Frontal cortex (tissue), 4 donors: ENCODE measurements around the gene TBC1D4. TPM values are rescaled to one million over a fixed set of nuclear protein-coding genes. Genes with fewer than 3 reads are reported as not detected.

Experiments used
- DNase-seq, 2 donors: peaks; one replicate each; pipeline ENCODE4 v3.0.0; 2012; ENCODE audit warnings: low spot score in 2 of 2
- FAIRE-seq: peaks from 2 replicates; lab custom pipeline; 2012; peaks lifted over from hg19 to GRCh38; lab: Jason Lieb, UNC
- total RNA-seq: library from RNA; depleted of rRNA; stranded (reverse); fragments of >200 nt; gene quantifications from one replicate; pipeline ENCODE4 v1.2.3, GENCODE V29; 2014
- donor health status: control.
- donor health status: control.
- donor health status: control.

TBC1D4 gene
- total RNA-seq, 1 donor from 2014 or later, result 9.8 TPM

DNA sequence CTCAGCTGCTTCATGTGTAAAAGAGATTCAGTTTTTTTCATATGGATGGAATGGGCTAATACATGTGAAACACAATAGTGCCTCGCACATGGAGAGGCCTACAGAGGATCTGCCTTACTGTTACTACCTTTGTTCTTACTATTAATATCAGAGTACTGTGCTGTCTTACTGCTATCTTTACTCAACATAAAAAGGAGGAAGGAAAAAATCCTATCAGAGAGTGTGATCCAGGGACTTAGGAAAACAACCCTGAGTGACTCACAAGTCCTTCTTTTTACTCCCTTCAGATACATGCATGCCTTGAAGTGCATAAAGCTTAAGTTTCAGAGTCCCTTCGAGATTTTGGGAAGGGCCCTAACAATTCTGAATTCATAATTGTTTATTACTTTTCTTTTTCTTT, 136.8 kb downstream of the TBC1D4 start:
- FAIRE-seq, result no peak
- DNase-seq, result no peak

- FAIRE-seq (no peak), DNase-seq (no peak)
Observed at GRCh38 chr13:75341028-75341427, 140.9 kb downstream of the TBC1D4 start.

- FAIRE-seq, result no peak
Observed at GRCh38 chr13:75339635-75340374, 142.2 kb downstream of the TBC1D4 start.

DNA sequence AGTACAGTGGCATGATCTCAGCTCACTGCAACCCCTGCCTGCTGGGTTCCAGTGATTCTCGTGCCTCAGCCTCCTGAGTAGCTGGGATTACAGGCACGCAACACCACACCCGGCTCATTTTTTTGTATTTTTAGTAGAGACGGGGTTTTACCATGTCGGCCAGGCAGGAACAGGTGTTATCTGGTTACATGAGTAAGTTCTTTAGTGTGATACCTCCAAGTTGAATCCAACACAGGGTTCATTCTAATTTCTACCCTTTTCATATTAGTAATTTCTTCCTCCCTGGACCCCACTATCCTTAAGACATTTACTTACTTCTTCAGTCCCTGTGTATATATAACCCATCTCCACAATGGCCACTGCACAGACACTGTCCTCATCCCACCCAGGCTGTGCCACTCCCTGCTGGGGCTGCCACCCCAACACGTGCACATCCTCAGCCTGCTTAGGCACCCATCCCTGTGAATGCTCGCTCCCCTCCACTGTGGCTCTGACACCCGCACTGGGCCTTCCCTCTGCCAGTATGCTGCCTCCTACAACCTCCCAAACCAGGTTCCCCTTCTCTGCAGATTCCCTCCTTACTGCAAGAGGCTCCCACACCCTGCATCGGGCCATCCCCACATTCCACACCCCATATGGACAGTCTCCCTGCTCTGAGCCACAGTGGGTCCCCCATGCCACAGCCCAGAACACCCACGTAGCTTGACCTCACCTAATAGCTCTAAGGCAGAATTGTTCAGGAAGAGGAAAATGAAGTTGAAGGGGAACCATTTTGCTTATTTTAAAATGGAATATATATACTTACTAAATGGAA, 147.1 kb downstream of the TBC1D4 start:
- no peak for FAIRE-seq

More at GRCh38 chr13:75339635-75340374, 142.2 kb downstream of the TBC1D4 start:
- DNase-seq, result no peak

DNA sequence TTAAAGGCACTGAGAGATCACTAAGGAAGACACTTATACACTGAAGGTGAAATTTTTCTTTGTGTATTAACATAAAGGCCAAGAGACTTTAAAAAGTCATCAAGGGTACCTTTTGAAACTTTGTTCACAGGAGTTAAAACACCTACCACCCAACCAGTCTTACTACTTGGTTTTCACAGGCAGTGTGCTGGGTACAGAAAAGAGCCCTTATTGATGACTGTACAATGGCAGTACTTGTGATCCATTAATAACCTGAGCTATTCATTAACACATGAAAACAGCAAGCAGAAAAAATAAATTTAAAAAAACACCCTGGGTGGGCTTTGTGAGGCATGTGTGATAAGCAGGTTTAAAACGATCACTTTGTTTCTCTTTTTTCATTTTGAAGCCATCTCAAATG, 148.9 kb downstream of the TBC1D4 start:
- FAIRE-seq, result no peak
- no peak for DNase-seq

More for the DNA sequence above, 147.1 kb downstream of the TBC1D4 start:
- DNase-seq, result no peak

DNA sequence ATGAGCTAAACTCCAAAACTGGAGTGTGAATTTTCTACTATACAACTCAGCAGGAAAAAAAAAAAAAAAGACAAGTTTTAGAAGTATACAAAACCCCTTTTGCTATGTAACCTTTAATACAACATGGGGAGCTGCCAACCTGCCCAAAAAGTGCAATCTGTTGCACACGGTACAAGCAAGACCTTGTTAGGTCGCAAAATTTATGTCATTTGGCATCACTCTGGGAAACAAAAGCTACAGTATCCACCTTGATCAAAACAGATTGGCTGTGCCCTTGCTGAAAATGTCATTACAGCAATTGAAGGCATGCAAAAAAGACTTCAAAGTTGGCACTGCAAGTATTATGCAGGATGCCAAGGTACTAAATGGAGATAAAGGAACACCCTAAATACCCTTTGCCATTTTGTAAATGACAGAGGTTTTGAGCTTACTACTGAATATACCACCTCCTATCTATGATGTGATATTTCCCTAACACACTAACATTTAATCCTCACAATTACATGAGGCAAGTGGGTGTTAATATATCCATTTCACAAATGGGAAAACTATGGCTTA, 150.1 kb downstream of the TBC1D4 start:
- no peak for FAIRE-seq
- DNase-seq, result no peak

- FAIRE-seq, result no peak
Observed at GRCh38 chr13:75330770-75331169, 151.2 kb downstream of the TBC1D4 start.

GRCh38 chr13:75329723-75330122, 152.2 kb downstream of the TBC1D4 start:
- no peak for FAIRE-seq
- no peak for DNase-seq

More at GRCh38 chr13:75330770-75331169, 151.2 kb downstream of the TBC1D4 start:
- no peak for DNase-seq

DNA sequence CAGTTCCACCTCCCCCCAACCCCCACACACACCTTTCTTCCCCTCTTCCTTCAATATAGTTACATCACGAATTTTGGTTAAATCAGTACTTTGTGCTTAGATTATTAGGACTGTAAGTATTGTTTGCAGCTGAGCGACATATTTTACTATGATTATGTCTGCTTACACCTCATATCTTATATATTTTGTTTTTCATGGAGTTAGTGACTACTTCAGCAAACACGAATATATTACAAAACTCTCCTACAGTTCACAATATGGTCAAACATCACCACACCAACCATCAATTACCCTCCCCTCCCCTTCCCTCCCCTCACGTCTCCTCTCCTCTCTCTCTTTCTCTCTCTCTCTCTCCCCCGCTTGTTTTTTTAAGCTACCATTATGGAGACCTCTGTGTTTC, 152.9 kb downstream of the TBC1D4 start:
- no peak for DNase-seq
- no peak for FAIRE-seq

DNA sequence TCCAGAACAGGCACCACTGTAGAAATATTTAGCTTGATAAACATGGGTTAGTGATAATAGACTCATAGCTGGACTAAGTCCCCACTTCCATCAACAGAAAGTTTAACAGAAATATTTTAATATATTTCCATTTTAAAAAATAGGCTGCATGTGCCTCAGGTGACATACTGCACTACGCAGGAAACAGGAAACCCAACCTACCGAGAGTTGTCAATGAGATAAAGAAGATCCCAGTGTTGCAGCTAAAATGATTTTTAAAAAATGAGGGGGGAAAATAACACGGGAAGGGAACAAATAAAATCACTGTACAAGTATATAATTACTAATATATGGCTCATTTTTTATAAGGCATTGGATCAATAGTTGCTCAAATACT, 154.8 kb downstream of the TBC1D4 start:
- no peak for DNase-seq
- no peak for FAIRE-seq

GRCh38 chr13:75326173-75327134, 155.5 kb downstream of the TBC1D4 start:
- no peak for DNase-seq
- FAIRE-seq, result no peak

- FAIRE-seq, result no peak
- DNase-seq, result no peak
Observed at GRCh38 chr13:75325711-75326110, 156.3 kb downstream of the TBC1D4 start.

DNA sequence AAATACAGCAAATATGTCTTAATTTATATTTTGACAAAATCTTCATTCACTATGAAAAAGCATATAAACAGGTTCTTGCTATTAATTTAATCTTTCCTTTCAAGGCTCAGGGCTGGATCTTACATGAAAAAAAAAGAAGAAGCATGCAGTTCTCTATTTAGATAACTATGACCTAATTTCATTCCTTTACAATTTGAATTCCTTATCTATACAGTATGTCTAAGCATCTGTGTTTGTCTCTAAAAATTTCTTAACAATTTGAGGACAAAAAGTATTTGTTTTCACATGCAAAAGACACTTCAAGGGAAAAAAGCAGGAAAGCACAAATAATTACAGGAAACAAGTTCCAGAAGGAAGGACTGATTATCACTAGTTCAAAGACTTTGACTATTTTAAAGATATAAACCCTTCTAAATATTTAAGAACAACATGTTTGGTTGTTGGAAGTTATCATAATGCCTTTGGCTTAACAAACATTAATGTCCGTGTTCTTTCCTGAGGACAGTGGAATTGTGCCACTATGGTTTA, 157.5 kb downstream of the TBC1D4 start:
- DNase-seq (no peak), FAIRE-seq (no peak)

GRCh38 chr13:75321084-75321483, 160.9 kb downstream of the TBC1D4 start:
- DNase-seq (no peak), FAIRE-seq (no peak)

DNA sequence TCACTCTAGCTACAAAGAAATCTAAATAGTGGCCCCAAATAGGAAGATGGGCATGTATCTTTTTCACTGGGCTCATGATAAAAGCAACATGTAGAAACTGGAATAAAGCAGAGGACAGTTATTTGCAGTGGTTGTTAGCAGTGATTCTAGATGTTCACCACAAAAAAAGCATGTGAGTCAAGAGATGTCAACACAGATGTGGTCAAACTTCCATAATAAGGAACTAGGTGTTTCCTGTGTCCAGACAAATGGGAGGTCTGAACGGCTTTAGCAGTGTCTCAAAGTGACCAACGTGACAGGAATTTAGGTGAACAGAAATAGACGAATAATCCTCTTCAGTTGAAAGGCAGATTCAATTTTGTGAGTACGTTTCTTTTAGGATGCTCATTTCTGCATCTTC, 162.7 kb downstream of the TBC1D4 start:
- DNase-seq (no peak), FAIRE-seq (no peak)

DNA sequence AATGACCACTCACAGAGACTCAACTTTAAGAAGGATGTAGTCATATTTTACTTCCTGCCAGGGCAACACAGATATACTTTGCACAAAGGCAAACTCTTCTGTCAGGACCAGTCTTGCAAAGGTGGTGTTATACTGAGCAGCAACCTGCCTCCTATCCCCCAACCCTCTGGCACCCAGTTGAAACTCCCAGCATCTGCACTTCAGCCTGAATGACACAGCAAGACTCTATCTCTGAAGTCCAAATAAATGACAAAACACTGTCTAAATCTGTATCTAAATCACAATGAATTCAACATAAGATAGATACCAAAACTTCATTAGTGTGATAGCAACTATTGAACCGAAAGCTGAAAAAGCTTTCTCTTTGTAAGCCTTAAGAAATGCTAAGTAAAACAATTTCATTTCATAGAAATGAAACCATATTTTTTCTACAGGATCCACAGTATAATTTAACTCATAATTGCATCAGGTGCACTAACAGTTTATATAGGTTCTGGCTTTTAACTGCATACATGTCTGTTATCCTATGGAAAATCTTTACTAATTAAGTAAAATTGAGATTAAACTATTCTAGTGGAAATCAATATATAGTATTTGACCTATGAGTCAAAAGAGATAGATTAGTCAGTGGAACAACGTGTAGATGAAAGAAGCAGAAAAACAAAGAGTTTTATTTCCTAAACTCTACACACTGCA, 163.7 kb downstream of the TBC1D4 start:
- no peak for FAIRE-seq

GRCh38 chr13:75316427-75316826, 165.5 kb downstream of the TBC1D4 start:
- no peak for FAIRE-seq
- no peak for DNase-seq

More for the DNA sequence above, 163.7 kb downstream of the TBC1D4 start:
- no peak for DNase-seq

- FAIRE-seq, result no peak
Observed at GRCh38 chr13:75312884-75313520, 169.0 kb downstream of the TBC1D4 start.

More at GRCh38 chr13:75312884-75313520, 169.0 kb downstream of the TBC1D4 start:
- no peak for DNase-seq
